ENCODE results near the gene HPSE2. TPM values are rescaled to one million over a fixed set of nuclear protein-coding genes. Genes with fewer than 3 reads are reported as not detected.

HPSE2 gene
- total and polyA plus RNA-seq, 8 donors = 0.58 to 15.8 (median 2.0) TPM

DNA sequence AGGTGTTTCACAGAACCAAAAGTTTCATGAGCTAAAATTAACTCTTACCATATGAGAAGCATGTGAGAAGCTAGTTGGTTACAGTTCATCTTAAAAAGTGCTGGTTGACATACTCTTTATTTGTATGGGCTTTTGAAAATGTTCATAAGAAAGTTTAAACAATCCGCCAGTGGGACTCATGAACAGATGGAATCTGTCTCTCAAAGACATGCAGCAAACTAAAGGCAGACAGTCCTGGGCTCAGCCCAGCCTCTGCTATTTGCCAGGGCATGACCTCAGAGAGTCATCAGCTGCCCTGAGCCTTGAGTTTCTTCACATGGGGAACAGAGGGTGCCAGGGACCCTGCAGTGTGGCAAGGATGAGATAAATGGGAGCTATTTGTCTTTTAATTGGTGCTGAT, 823.9 kb downstream of the HPSE2 start:
- intact Hi-C loops (cut with DNase I; ENCODE audit: low total_unique reads) = no loop called here
- H3K36me3 ChIP-seq = peaks cover 0 to 9% (median 5%) of the 10 kb centered on the region in 4 donors
- no peak for DNase-seq
- H3K9me3 ChIP-seq = no peaks in the 10 kb centered on the region
- H3K4me1 ChIP-seq = peaks cover 16 to 52% (median 31%) of the 10 kb centered on the region in 4 donors
- no peaks in the 10 kb centered on the region for H3K27me3 ChIP-seq
- no peak overlapping the region for H3K4me3 ChIP-seq
- 67 to 81% (median 72%) methylated on average over 1 of the region's 1 CpG for WGBS, 5 donors
- TF ChIP-seq POLR2A (IDR thresholded peaks at IDR 0.05) (no peak), CTCF (IDR thresholded peaks at IDR 0.05) (no peak), EP300 (IDR thresholded peaks at IDR 0.05) (no peak), POLR2AphosphoS5 (IDR thresholded peaks at IDR 0.05) (no peak)
- H3K27ac ChIP-seq = no peak overlapping the region

DNA sequence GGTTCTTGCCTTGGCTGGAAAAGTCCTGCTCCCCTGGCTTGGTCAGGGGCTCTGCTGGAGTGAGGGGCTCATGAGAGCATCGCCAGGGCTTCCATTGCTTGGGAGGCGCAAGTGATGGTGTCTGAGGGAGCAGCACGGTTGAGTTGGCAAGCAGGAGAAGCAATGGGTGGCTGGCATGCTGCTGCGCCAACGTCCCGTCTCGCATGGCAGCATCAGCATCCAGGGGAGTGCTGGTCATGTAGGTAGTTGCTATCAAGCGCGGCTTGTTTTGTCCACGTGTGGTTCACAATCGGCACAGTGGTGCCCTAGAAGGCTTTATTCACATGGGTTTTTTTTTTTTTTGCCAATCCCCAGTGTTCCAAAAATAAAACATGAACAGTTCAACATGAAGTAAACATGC, 824.5 kb downstream of the HPSE2 start:
- H3K4me3 ChIP-seq = no peak overlapping the region
- 85 to 94% (median 89%) methylated on average over 10 to 11 of the region's 11 CpGs for WGBS, 5 donors
- peaks cover 16 to 53% (median 31%) of the 10 kb centered on the region in 4 donors for H3K4me1 ChIP-seq
- no peaks in the 10 kb centered on the region for H3K9me3 ChIP-seq
- intact Hi-C loops (cut with DNase I; ENCODE audit: low total_unique reads) = no loop called here
- H3K27ac ChIP-seq = no peak overlapping the region
- H3K27me3 ChIP-seq = no peaks in the 10 kb centered on the region
- TF ChIP-seq POLR2AphosphoS5 (IDR thresholded peaks at IDR 0.05) = no peak
- TF ChIP-seq CTCF (IDR thresholded peaks at IDR 0.05) = no peak
- no peak for TF ChIP-seq EP300 (IDR thresholded peaks at IDR 0.05)
- TF ChIP-seq POLR2A (IDR thresholded peaks at IDR 0.05) = no peak
- DNase-seq = no peak
- peaks cover 0 to 4% (median 0%) of the 10 kb centered on the region in 4 donors for H3K36me3 ChIP-seq

GRCh38 chr10:98410759-98411158, 824.9 kb downstream of the HPSE2 start:
- no peak for TF ChIP-seq EP300 (IDR thresholded peaks at IDR 0.05)
- Histone ChIP-seq H3K27ac (no peak overlapping the region), H3K36me3 (peaks cover 0 to 4% (median 0%) of the 10 kb centered on the region in 4 donors), H3K27me3 (no peaks in the 10 kb centered on the region), H3K4me3 (no peak overlapping the region), H3K9me3 (no peaks in the 10 kb centered on the region), H3K4me1 (peaks cover 16 to 50% (median 29%) of the 10 kb centered on the region in 4 donors)
- no peak for DNase-seq
- intact Hi-C loops (cut with DNase I; ENCODE audit: low total_unique reads) = no loop called here
- WGBS, 5 donors = 80 to 91% (median 85%) methylated on average over 10 of the region's 10 CpGs

DNA sequence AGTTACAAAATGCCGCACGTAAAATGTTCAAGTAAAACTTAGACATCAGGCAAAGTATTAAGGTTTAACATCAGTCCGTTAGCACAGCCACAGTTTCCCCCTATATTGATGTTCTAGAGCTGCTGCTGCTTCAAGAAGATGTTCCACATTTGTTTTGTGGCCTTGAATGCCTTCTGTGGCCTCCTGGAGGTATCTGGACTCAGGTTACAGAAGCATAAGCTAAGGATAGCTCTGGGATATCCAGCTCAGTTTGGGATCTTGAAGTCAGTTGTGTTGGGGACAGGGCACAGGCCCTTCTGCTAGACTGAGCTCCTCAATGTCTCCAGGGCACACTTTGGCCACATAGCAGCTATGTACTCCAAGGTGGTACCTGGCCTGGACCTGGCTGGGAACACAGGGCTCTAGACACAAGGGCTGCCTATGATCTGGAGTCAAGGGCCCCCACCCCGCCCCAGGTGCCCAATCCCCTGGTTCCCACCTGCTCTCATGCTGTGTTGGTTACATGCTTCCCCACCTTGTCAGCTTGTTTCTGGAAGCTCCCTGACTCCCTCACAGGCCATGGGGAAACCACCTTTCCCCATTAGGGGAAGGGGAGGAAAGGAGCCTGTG, 825.4 kb downstream of the HPSE2 start:
- Histone ChIP-seq H3K9me3 (no peaks in the 10 kb centered on the region), H3K36me3 (peaks cover 0 to 4% (median 0%) of the 10 kb centered on the region in 4 donors), H3K27ac (no peak overlapping the region), H3K27me3 (no peaks in the 10 kb centered on the region), H3K4me3 (no peak overlapping the region), H3K4me1 (peaks cover 11 to 49% (median 26%) of the 10 kb centered on the region in 4 donors)
- intact Hi-C loops (cut with DNase I; ENCODE audit: low total_unique reads) = no loop called here
- TF ChIP-seq POLR2A (IDR thresholded peaks at IDR 0.05) = no peak
- no peak for TF ChIP-seq CTCF (IDR thresholded peaks at IDR 0.05)
- TF ChIP-seq POLR2AphosphoS5 (IDR thresholded peaks at IDR 0.05) = no peak
- TF ChIP-seq EP300 (IDR thresholded peaks at IDR 0.05) = no peak
- DNase-seq = no peak
- 86 to 99% (median 98%) methylated on average over 4 of the region's 4 CpGs for WGBS, 5 donors

- no peaks in the 10 kb centered on the region for H3K9me3 ChIP-seq
- no peaks in the 10 kb centered on the region for H3K27me3 ChIP-seq
- no peak for TF ChIP-seq POLR2A (IDR thresholded peaks at IDR 0.05)
- WGBS, 5 donors = 85 to 91% (median 90%) methylated on average over 4 of the region's 4 CpGs
- H3K27ac ChIP-seq = no peak overlapping the region
- intact Hi-C loops (cut with DNase I; ENCODE audit: low total_unique reads) = no loop called here
- H3K4me3 ChIP-seq = no peak overlapping the region
- H3K36me3 ChIP-seq = peaks cover 0 to 4% (median 0%) of the 10 kb centered on the region in 4 donors
- H3K4me1 ChIP-seq = peaks cover 0 to 47% (median 23%) of the 10 kb centered on the region in 4 donors
- DNase-seq = no peak
Measured at GRCh38 chr10:98408799-98409198, 826.9 kb downstream of the HPSE2 start.
